H9 (cell line): Measurements from ENCODE around the gene NAA16. TPM values are rescaled to one million over a fixed set of nuclear protein-coding genes. Genes with fewer than 3 reads are reported as not detected.

Source experiments
- DNase-seq: peaks from one replicate; pipeline ENCODE4 v3.0.0-alpha.2; 2017
- H2AFZ ChIP-seq: one replicate; pipeline ENCODE4 v1.6.1; 2013; ENCODE audit warnings: mild to moderate bottlenecking, low read length, control low read depth, moderate library complexity
- H2AK5ac ChIP-seq: 2 replicates; pipeline ENCODE4 v1.6.1; 2013; ENCODE audit warnings: low read length, control low read depth, mixed read lengths; ENCODE audit not compliant: insufficient read length
- H2BK120ac ChIP-seq: one replicate; pipeline ENCODE4 v1.6.1; 2013; ENCODE audit warnings: low read depth, mild to moderate bottlenecking, low read length, control low read depth, inconsistent platforms; ENCODE audit not compliant: poor library complexity, severe bottlenecking
- H2BK12ac ChIP-seq: 2 replicates; pipeline ENCODE4 v1.6.1; 2013; ENCODE audit warnings: low read length, control low read depth, mixed read lengths, low read depth; ENCODE audit not compliant: insufficient read length
- H2BK15ac ChIP-seq: 2 replicates; pipeline ENCODE4 v1.6.1; 2013; ENCODE audit warnings: low read depth, low read length, control low read depth
- H2BK20ac ChIP-seq: one replicate; pipeline ENCODE4 v1.6.1; 2013; ENCODE audit warnings: low read depth, mild to moderate bottlenecking, low read length, control low read depth, inconsistent platforms; ENCODE audit not compliant: poor library complexity, severe bottlenecking
- H2BK5ac ChIP-seq: 2 replicates; pipeline ENCODE4 v1.6.1; 2013; ENCODE audit warnings: low read length, control low read depth, mixed read lengths; ENCODE audit not compliant: insufficient read length
- H3K14ac ChIP-seq: 2 replicates; pipeline ENCODE4 v1.6.1; 2013; ENCODE audit warnings: low read length, control low read depth; ENCODE audit not compliant: insufficient read depth
- H3K18ac ChIP-seq: 2 replicates; pipeline ENCODE4 v1.6.1; 2013; ENCODE audit warnings: low read depth, mild to moderate bottlenecking, mixed read lengths, low read length, control low read depth; ENCODE audit not compliant: insufficient read length
- H3K23ac ChIP-seq: 2 replicates; pipeline ENCODE4 v1.6.1; 2013; ENCODE audit warnings: low read length, control low read depth, mixed read lengths, low read depth; ENCODE audit not compliant: insufficient read length
- H3K23me2 ChIP-seq: 2 replicates; pipeline ENCODE4 v1.6.1; 2013; ENCODE audit warnings: low read depth, mild to moderate bottlenecking, mixed read lengths, low read length, control low read depth; ENCODE audit not compliant: insufficient read length, poor library complexity, severe bottlenecking
- H3K27ac ChIP-seq: 2 replicates; pipeline ENCODE4 v1.5.1; 2013; ENCODE audit warnings: low read length, control low read depth, mixed read lengths, low read depth; ENCODE audit not compliant: insufficient read length
- H3K27me3 ChIP-seq: 2 replicates; pipeline ENCODE4 v1.6.1; 2013; ENCODE audit warnings: low read length, control low read depth, inconsistent platforms; ENCODE audit not compliant: insufficient read depth
- H3K4ac ChIP-seq: 2 replicates; pipeline ENCODE4 v1.6.1; 2013; ENCODE audit warnings: low read depth, mild to moderate bottlenecking, control low read depth, inconsistent platforms, low read length, moderate library complexity
- H3K4me1 ChIP-seq: 2 replicates; pipeline ENCODE4 v1.6.1; 2013; ENCODE audit warnings: low read length, control low read depth, inconsistent platforms; ENCODE audit not compliant: insufficient read depth
- H3K4me2 ChIP-seq: 2 replicates; pipeline ENCODE4 v1.6.1; 2013; ENCODE audit warnings: low read length, control low read depth, mixed read lengths; ENCODE audit not compliant: insufficient read length, insufficient read depth
- H3K56ac ChIP-seq: 2 replicates; pipeline ENCODE4 v1.6.1; 2013; ENCODE audit warnings: low read depth, mild to moderate bottlenecking, mixed read lengths, low read length, control low read depth; ENCODE audit not compliant: insufficient read length
- H3K79me1 ChIP-seq: 2 replicates; pipeline ENCODE4 v1.6.1; 2013; ENCODE audit warnings: low read depth, mild to moderate bottlenecking, moderate library complexity, low read length, control low read depth, inconsistent platforms; ENCODE audit not compliant: insufficient read depth, poor library complexity, severe bottlenecking
- H3K79me2 ChIP-seq: 2 replicates; pipeline ENCODE4 v1.6.1; 2013; ENCODE audit warnings: low read length, control low read depth, inconsistent platforms; ENCODE audit not compliant: insufficient read depth
- H3K9ac ChIP-seq: 2 replicates; pipeline ENCODE4 v1.6.1; 2013; ENCODE audit warnings: low read length, control low read depth, mixed read lengths; ENCODE audit not compliant: insufficient read length; ENCODE audit errors: extremely low read depth
- H3K9me3 ChIP-seq: one replicate; pipeline ENCODE4 v1.6.1; 2013; ENCODE audit warnings: low read depth, low read length, inconsistent platforms; ENCODE audit not compliant: control insufficient read depth
- H3T11ph ChIP-seq: one replicate; pipeline ENCODE4 v1.6.1; 2013; ENCODE audit warnings: mild to moderate bottlenecking, low read length, control low read depth, inconsistent platforms
- H4K20me1 ChIP-seq: one replicate; pipeline ENCODE4 v1.6.1; 2013; ENCODE audit not compliant: control insufficient read depth, insufficient read length, insufficient read depth
- H4K5ac ChIP-seq: 2 replicates; pipeline ENCODE4 v1.6.1; 2013; ENCODE audit warnings: low read depth, mild to moderate bottlenecking, mixed read lengths, low read length, control low read depth; ENCODE audit not compliant: insufficient read length
- H4K8ac ChIP-seq: replicated peaks from 2 replicates; pipeline ENCODE4 v1.6.1; 2013; ENCODE audit warnings: low read length, control low read depth, mixed read lengths, low read depth; ENCODE audit not compliant: insufficient read length
- H4K91ac ChIP-seq: 2 replicates; pipeline ENCODE4 v1.6.1; 2013; ENCODE audit warnings: low read depth, mild to moderate bottlenecking, moderate library complexity, mixed read lengths, low read length, control low read depth; ENCODE audit not compliant: insufficient read length
- H3K27ac Mint-ChIP-seq, 3 experiments: 2 replicates in 2 of 3; 3 replicates in 1 of 3; pipeline ENCODE4 v1.8.0; 2020 to 2021; ENCODE audit warnings: mixed read lengths in 3 of 3, mild to moderate bottlenecking in 1 of 3, moderate library complexity in 1 of 3
- H3K27me3 Mint-ChIP-seq: 2 replicates; pipeline ENCODE4 v1.8.0; 2021; ENCODE audit warnings: low read depth, mild to moderate bottlenecking, moderate library complexity, mixed read lengths
- H3K36me3 Mint-ChIP-seq, 3 experiments: 2 replicates in 2 of 3; 3 replicates in 1 of 3; pipeline ENCODE4 v1.8.0; 2020 to 2021; ENCODE audit warnings: low read depth in 3 of 3, mixed read lengths in 3 of 3; ENCODE audit not compliant: insufficient read depth in 1 of 3
- H3K4me1 Mint-ChIP-seq, 2 experiments: 2 replicates each; pipeline ENCODE4 v1.8.0; 2020; ENCODE audit warnings: mixed read lengths in 2 of 2
- H3K4me3 Mint-ChIP-seq, 2 experiments: 2 replicates in 1 of 2; 3 replicates in 1 of 2; pipeline ENCODE4 v1.8.0; 2020 to 2021; ENCODE audit warnings: mild to moderate bottlenecking in 2 of 2, mixed read lengths in 2 of 2, moderate library complexity in 1 of 2
- H3K9me3 Mint-ChIP-seq, 2 experiments: 2 replicates in 1 of 2; 3 replicates in 1 of 2; pipeline ENCODE4 v1.8.0; 2020; ENCODE audit warnings: mild to moderate bottlenecking in 2 of 2, mixed read lengths in 2 of 2, moderate library complexity in 1 of 2
- CTCF ChIP-seq: fragments of 200-600 bp; sonication (generic); conservative IDR thresholded peaks from 3 replicates; pipeline ENCODE4 v1.8.0; 2021; ENCODE audit warnings: antibody characterized with exemption, mild to moderate bottlenecking
- WGBS: extraction: QIAGEN DNeasy Blood & Tissue Kit; methylation state at CpG from one replicate; pipeline ENCODE4 v1.1.7; 2013; ENCODE audit warnings: missing lambda C conversion rate, low lambda C conversion rate, mixed read lengths; ENCODE audit not compliant: insufficient read length; ENCODE audit errors: extremely low coverage; 5-methylcytosine and 5-hydroxymethylcytosine counted together
- total RNA-seq: library from RNA; stranded (reverse); gene quantifications from 2 replicates; pipeline ENCODE4 v1.2.1, GENCODE V29; 2021

The NAA16 gene
- total RNA-seq, 1 experiment from 2014 or later: 37.7 TPM

GRCh38 chr13:41296879-41297646 lies 14.0 kb upstream of the NAA16 start:
- no peak overlapping the region for H3K23ac ChIP-seq
- no peak overlapping the region for H4K91ac ChIP-seq
- Mint-ChIP-seq H3K4me3 (no peak overlapping the region), H3K9me3 (peaks cover 0 to 3% of the 10 kb centered on the region in 2 experiments; a peak in 2 of 5 replicates), H3K27ac (peak overlapping the region in 1 of 3 experiments; percentile 8; a peak in 1 of 7 replicates), H3K4me1 (peaks cover 3 to 5% of the 10 kb centered on the region in 2 experiments; a peak in 1 of 4 replicates), H3K27me3 (no peaks in the 10 kb centered on the region), H3K36me3 (no peaks in the 10 kb centered on the region)
- H3K18ac ChIP-seq: no peak overlapping the region
- no peak overlapping the region for H2BK20ac ChIP-seq
- no peak overlapping the region for H2BK15ac ChIP-seq
- H3K79me2 ChIP-seq: no peaks in the 10 kb centered on the region
- H4K8ac ChIP-seq: no peak overlapping the region
- no peaks in the 10 kb centered on the region for H4K20me1 ChIP-seq
- H2BK12ac ChIP-seq: no peak overlapping the region
- no peak for TF ChIP-seq CTCF
- H3K14ac ChIP-seq: no peak overlapping the region
- H4K5ac ChIP-seq: no peak overlapping the region
- H3T11ph ChIP-seq: no peak overlapping the region
- H2AFZ ChIP-seq: peak overlapping the region; percentile 59
- H3K79me1 ChIP-seq: no peaks in the 10 kb centered on the region
- no peak for DNase-seq
- H2AK5ac ChIP-seq: no peak overlapping the region
- H3K9me3 ChIP-seq: no peaks in the 10 kb centered on the region
- no peak overlapping the region for H3K4me2 ChIP-seq
- no peak overlapping the region for H3K9ac ChIP-seq
- H3K23me2 ChIP-seq: no peaks in the 10 kb centered on the region
- H3K27me3 ChIP-seq: no peaks in the 10 kb centered on the region
- no peak overlapping the region for H3K4ac ChIP-seq
- no CpG with 5 or more reads among the region's 3 CpGs for WGBS
- no peaks in the 10 kb centered on the region for H3K4me1 ChIP-seq
- no peak overlapping the region for H2BK5ac ChIP-seq
- no peak overlapping the region for H3K27ac ChIP-seq
- no peak overlapping the region for H3K56ac ChIP-seq
- no peak overlapping the region for H2BK120ac ChIP-seq
